MM.1S (cell line): ENCODE results near the gene PPP1R12B.

Experiments used
- EZH2 ChIP-seq: fragments of 300-600 bp; sonication (generic); optimal IDR thresholded peaks from 2 replicates; pipeline ENCODE3; 2017; ENCODE audit warnings: low read depth, mild to moderate bottlenecking, antibody characterized with exemption, low read length, mixed read lengths
- TF ChIP-seq, protein P1 (sequence below): fragments of 300-600 bp; sonication (generic); IDR thresholded peaks from 2 replicates; pipeline ENCODE4 v1.5.1; 2016; ENCODE audit warnings: antibody characterized with exemption, low read length, mixed read lengths

DNA sequence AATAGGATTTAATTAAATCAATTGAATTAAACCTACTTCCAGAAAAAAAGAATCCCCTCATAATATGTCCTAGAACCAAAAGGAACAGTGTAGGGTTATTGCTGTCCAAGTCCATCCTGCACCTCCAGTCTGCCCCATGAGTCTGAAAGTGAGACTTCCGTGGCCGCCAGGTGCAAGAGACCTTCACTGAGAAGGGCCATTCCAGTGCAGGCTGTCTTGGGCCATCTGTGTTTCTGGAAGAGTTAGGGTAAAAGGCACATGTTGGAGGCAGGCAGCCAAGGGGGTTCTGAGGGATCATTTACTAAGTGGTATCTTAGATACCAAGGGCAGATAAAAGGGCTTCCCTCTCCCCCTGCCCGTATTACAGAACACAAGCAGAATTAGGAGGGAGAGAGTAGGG lies 37.8 kb upstream of the PPP1R12B start:
- no peak for TF ChIP-seq EZH2
- TF ChIP-seq, protein P1, sequence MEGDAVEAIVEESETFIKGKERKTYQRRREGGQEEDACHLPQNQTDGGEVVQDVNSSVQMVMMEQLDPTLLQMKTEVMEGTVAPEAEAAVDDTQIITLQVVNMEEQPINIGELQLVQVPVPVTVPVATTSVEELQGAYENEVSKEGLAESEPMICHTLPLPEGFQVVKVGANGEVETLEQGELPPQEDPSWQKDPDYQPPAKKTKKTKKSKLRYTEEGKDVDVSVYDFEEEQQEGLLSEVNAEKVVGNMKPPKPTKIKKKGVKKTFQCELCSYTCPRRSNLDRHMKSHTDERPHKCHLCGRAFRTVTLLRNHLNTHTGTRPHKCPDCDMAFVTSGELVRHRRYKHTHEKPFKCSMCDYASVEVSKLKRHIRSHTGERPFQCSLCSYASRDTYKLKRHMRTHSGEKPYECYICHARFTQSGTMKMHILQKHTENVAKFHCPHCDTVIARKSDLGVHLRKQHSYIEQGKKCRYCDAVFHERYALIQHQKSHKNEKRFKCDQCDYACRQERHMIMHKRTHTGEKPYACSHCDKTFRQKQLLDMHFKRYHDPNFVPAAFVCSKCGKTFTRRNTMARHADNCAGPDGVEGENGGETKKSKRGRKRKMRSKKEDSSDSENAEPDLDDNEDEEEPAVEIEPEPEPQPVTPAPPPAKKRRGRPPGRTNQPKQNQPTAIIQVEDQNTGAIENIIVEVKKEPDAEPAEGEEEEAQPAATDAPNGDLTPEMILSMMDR: no peak
